Measurements from ENCODE around the gene KCTD21.
"Not testable (repeated sequence)": the region's sequence is repeated elsewhere in the genome, so short reads cannot be mapped to it uniquely, and the experiment has no call there.

The KCTD21 gene, protein sequence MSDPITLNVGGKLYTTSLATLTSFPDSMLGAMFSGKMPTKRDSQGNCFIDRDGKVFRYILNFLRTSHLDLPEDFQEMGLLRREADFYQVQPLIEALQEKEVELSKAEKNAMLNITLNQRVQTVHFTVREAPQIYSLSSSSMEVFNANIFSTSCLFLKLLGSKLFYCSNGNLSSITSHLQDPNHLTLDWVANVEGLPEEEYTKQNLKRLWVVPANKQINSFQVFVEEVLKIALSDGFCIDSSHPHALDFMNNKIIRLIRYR

GRCh38 chr11:78188286-78189173 is at the start of gene KCTD21, which contains the start of gene USP35:
KCTD21 (minus strand) TSS chr11:78188626; CDS start chr11:78174554, 14,072 bp downstream.
USP35 (plus strand) TSS chr11:78188919; CDS start chr11:78196246, 7,327 bp downstream.
- peak; percentile 83 for DNase-seq

- no peak for DNase-seq
Observed at GRCh38 chr11:78237293-78238046, 49.0 kb upstream of the KCTD21 start.

DNA sequence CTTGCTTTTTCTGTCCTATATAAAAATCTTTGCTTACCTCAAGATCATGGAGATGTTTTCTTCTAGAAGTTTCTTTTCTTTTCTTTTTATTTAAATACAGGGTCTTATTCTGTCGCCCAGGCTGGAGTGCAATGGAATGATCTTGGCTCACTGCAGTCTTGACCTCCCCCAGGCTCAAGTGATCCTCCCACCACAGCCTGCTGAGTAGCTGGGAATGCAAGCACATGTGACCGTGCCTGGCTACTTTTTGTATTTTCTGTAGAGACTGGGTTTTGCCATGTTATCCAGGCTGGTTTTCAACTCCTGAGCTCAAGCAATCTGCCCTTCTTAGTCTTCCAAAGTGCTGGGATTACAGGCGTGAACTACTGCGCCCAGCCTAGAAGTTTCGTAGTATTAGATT is 45.6 kb upstream of the KCTD21 start:
- DNase-seq: no peak

DNA sequence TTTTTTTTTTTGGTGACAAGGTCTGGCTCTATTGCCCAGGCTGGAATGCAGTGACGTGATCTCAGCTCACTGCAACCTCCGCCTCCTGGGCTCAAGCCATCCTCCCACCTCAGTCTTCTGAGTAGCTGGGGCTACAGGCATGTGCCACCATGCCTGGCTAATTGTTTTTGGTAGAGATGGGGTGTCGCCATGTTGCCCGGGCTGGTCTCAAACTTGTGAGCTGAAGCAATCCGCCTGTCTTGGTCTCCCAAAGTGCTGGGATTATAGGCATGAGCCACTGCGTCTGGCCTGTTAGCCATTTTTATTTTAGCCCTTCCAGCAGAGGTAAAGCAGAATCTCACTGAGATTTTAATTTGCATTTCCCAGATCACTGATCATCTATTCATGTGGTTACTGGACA is 44.6 kb upstream of the KCTD21 start:
- DNase-seq: not testable (repeated sequence)

DNA sequence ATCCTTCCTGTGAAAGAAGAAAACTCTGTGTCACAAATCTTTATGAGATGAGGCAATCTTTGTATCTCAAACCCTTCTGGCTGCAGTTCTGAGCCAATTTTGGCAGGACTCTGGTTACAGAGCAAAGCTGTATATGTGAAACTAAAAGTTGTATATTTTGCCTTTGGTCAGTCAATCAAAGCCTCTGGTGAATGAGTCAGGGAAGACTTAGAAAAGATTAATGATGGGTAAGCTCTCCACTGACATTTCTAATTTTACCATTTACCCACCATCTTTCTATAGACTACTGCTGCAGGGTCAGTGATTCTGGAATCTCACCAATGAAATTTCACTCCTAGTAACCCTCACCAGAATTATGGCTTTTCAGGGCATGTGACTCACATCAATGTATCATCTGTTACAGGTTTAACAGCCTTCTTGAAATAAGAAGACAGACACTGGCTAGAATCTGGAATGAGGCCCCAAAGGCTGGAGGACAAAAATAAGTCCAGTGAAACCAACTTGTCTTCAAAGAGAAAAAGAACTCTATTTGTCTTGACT is 43.6 kb upstream of the KCTD21 start:
- DNase-seq: no peak

- no peak for DNase-seq
Observed at GRCh38 chr11:78230161-78230877, 41.9 kb upstream of the KCTD21 start.

DNA sequence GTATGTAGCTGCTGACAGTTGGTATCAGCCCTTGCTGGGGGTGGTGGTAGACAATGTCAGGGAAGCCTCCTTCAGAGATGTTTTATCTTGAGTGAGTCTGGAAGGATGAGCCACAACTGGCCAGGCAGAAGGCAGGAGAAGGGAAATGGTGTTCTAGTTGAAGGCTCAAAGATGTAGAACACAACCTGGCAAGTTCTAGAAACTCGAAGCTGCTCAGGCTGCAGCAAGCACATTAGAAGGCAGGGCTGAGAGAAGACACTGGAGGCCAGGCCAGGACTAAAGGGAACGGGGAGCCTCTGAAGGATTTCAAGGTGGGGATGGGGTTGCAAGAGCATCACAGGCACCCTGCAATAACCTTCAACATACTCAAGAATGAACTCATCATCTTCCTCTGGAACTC is 40.7 kb upstream of the KCTD21 start:
- DNase-seq: no peak

DNA sequence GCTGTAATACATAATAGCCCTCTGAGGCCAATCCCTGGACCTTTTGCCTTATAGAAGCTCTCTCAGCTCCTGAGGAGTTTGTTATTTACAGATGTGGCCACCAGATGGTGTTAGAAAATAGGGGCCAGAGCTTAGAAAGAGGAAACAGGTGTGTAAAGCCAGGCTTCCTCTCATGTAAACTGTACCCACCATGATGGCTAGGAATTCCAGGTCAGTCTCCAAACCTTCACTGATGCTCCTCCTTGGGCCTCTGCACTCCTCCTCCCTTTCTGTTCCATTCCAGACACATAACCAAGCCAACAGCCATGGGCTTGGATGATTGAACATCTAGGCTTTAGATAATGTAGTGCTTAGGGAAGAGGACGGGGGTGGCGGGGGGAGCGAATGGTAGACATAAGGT is 40.0 kb upstream of the KCTD21 start:
- no peak for DNase-seq

GRCh38 chr11:78227921-78228320 is 39.5 kb upstream of the KCTD21 start:
- DNase-seq: no peak

DNA sequence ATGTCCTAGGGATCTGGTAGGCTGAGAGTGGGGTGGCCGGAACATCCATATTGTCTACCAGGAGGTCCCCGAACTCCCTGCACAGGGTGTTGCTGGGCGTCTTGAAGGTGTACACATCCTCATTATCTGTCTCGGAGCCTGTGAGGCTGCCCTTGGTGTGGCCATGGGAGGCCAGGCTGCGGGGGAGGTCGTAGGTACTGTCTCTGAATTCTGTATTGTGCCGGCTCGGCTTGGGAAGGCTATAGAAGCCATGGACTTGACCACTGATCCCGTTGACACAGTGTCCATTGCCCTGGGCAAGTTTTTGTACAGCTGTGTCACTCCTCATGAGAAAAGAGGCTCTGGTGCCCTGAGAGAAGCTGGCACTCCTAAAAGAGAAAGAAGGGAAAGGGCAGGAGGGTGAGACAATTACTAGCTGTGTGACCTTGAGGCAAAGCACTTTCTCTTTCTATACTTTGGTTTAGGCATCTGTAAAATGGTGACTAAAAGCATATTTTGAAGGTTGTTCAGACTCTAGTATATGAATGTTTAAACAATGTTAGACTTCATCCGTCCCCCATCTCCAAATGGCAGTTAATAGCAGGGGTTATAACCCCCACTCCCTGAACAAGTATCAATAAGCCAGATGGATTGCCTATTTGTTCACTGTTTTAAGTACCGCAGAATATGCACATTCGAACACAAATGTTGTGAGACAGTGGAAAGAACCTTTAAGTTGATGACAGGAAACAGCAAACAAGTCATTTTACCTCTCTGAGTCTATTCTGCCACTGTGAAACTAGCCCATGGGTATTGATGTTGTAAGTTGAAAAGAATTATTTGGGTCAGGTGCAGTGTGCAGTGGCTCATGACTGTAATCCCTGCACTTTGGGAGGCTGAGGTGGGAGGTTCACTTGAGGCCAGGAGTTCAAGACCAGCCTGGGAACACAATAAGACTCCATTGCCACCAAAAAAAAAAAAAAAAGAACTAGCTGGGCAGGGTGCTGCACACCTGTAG is 38.6 kb upstream of the KCTD21 start:
- DNase-seq: no peak

GRCh38 chr11:78224906-78225420 is 36.5 kb upstream of the KCTD21 start:
- no peak for DNase-seq

- DNase-seq: no peak
Observed at GRCh38 chr11:78224506-78224905, 36.1 kb upstream of the KCTD21 start.

DNA sequence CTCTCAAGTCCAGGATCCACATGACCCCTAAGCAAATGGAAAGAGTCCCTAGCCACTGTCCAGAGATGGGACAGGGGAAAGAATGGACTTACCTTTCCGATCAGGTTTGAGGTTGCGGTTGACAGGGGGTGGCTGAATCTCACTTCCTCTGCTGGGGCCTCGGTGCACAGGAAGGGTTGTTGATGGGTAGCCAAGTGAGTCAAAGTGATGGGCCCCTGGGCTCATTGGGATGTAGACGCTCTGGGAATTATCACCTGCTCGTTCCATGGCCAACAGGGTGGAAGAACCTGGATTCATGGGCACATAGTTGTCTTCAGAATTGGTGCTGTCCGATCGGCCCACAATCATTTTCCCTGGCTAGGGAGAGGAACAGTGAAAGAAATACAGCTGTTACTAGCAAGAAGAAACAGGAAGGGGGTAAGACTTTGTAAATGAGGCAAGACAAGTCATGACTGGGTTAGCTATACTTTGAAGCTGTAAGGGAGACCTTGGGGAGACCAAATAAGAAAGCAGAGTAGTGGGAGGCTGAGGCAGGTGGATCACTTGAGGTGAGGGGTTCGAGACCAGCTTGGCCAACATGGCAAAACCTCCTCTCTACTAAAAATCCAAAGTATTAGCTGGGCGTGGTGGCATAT is 35.0 kb upstream of the KCTD21 start:
- no peak for DNase-seq

DNA sequence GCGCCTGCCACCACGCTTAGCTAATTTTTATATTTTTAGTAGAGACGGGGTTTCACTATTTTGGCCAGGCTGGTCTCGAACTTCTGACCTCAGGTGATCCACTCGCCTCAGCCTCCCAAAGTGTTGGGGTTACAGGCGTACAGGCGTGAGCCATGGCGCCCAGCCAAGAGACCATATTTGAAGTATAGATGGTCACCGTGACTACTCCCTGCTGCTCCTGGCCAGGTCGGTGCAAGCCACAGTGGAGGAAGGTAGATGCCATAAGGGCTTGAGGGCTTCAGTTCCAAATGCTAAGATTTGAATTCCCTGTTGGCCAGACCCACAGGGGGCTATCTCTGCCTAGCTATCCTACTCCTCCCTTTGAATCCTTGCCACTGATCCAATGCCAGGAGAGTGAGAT is 34.3 kb upstream of the KCTD21 start:
- DNase-seq: not testable (repeated sequence)

DNA sequence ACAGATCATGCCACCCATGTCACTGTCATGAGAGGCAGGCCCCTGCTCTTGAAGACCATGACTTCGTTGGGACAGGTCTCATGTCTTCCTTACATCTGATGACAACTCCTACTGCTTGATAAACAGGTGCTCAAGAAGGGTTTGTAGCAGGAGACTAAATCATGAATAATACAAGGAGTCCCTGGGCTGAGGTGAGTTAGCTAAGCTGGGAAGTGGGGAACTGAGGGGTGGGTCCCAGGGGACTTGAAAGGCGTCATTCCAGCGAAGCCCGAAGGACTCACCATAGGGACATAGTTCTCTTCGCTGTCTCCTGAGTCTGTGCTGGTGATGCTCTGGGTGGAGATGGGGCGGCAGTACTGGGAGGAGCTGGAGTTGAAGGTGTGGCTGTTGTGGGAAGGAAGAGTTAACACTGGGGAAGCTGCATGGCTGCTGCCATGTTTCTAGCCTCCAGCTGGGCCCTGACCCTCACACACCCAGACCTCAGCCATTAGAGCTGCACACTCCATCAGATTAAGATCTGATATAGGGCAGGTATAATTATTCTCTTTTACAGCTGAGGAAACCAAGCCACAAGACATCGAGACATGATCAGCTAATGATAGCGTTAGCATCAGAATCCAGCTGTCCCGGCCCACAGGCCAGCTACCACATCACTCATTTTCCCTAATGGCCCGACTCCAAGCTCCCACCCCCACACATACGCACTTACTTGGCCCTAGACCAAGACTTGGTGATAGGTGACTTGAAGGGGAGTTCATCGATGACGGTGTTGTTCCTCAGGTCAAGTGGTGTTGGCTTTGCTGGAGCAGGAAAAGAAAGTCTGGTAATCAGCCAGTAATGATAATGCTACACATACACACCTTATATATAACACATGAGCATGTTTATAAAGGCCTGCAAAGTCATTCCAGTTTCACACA is 33.2 kb upstream of the KCTD21 start:
- DNase-seq: no peak

- no peak for DNase-seq
Observed at GRCh38 chr11:78220218-78221157, 32.1 kb upstream of the KCTD21 start.

DNA sequence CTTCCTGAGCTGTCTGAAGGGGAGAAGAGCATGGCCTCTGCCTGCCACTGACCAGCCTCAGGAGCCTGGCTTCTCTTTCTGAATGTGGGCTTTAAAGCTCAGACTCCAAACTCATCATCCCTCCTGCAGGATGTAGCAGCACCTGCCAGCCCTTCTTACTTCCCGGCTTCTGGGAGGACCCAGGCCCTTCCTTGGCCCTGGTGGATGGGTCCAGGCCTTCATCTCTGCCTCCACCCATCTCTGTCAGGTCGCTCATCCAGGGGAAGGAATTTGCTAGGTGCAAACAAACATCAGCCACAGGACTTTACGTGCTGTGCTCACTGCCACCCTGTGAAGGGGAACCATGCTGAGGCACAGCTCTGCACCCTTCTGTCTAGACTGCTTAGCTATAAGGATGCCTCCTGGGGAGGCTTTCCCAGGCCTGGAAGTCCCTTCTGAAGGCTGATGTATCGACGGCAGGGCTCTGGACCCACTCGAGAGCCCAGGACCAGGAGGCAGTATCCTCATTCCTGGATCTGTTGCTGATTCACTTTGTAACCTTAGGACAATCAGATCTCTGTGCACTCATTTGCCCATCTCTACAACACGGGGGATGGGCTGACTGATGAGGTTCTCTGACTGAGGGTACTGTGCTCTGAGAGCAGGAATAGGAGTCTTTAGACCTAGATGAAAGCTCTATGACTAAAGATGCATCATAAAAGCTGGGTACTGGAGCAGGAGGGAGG is 31.2 kb upstream of the KCTD21 start:
- DNase-seq: no peak

Measured in activated T-cell treated with anti-CD3 and anti-CD28 coated beads for 4 hours (primary cell).